Uterus (tissue), 2 donors: ENCODE measurements around the gene SLCO2B1.

ENCODE experiments used
- CTCF ChIP-seq, 4 experiments: fragments of 200-600 bp in 2 of 4; fragments of 450-650 bp in 2 of 4; sonication (generic) in 2 of 4; IDR thresholded peaks; one replicate each; pipeline ENCODE4 v1.5.1; 2016 to 2019; ENCODE audit warnings: antibody characterized with exemption in 4 of 4, mild to moderate bottlenecking in 2 of 4, moderate library complexity in 1 of 4
- POLR2A ChIP-seq, 2 donors: fragments of 450-650 bp; IDR thresholded peaks; one replicate each; pipeline ENCODE4 v1.6.1; 2016; ENCODE audit warnings: antibody characterized with exemption in 2 of 2, mild to moderate bottlenecking in 1 of 2, moderate library complexity in 1 of 2

GRCh38 chr11:75147875-75148263, 3.0 kb upstream of the SLCO2B1 start:
- TF ChIP-seq CTCF (IDR thresholded peaks at IDR 0.05), result no peak
- TF ChIP-seq POLR2A (IDR thresholded peaks at IDR 0.05), result no peak
